Measurements from ENCODE around the gene HERPUD2.

HERPUD2 gene, protein sequence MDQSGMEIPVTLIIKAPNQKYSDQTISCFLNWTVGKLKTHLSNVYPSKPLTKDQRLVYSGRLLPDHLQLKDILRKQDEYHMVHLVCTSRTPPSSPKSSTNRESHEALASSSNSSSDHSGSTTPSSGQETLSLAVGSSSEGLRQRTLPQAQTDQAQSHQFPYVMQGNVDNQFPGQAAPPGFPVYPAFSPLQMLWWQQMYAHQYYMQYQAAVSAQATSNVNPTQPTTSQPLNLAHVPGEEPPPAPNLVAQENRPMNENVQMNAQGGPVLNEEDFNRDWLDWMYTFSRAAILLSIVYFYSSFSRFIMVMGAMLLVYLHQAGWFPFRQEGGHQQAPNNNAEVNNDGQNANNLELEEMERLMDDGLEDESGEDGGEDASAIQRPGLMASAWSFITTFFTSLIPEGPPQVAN

DNA sequence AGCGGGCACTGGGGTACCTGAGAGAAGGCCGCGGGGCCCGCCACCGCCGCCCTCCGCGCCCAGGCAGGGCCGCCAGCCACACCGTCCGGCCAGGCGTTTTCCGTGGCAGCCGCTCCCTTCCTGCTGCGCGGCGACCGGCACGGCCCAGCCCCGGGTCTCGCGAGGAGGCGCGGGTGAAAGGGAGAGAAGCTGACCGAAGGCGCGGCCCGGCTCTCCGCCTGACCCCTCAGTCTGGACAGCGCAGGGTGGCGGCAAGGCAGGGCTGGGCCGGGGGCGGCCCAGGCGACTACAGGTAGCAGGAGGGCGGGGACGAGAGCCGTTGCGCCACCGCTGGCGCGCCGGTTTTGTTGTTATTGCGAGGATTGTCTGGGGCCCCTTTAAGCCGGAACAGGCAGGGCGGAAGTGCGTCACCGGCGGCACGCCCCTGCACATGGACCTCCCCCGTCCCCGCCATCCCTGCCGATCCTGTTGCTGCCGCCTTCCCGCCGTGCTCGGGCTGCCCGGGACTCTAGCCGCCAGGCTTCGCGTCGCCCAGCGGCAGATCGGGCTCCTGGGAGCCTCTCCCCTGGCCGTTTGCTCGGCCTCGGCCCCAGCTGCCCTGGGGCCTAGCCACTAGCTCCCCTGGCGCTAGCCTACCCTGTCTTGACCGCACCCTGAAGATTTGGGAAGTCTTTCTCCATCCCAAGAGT lies at the start of gene HERPUD2:
HERPUD2 (minus strand) TSS at position 352 of the 689 bp plus-strand sequence. CDS start 805 bp downstream, outside the sequence.
- peak; percentile 89 for DNase-seq

DNA sequence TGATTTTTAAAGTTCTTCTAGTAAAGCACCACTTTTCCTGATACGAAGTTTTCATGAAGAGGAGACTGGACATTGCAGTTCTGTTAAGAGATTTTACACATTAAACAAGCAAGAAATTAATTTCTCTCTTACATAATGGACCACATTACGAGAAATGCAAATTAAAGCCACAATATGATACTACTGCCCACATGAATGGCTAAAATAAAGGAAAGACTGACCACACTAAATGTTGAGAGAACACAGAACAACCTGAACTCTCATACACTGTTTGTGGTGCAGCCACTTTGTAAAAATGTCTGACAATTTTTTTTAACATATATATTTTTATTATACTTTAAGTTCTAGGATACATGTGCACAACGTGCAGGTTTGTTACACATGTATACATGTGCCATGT lies 44.0 kb upstream of the HERPUD2 start:
- DNase-seq, result no peak

DNA sequence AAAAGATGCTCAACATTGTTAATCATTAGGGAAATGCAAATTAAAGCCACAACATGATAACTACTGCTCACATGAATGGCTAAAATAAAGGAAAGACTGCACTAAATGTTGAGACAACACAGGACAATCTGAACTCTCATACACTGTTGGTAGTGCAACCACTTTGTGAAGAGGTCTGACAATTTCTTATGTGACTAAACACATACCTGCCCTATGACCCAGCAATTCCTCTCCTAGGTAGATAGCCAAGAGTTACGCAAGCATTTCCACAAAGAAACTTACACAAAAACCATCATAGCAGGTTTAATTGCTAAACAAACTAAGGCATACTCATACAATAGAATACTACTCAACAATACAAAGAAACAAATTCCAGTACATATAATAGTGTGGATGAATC lies 41.8 kb upstream of the HERPUD2 start:
- DNase-seq, result peak; percentile 9

DNA sequence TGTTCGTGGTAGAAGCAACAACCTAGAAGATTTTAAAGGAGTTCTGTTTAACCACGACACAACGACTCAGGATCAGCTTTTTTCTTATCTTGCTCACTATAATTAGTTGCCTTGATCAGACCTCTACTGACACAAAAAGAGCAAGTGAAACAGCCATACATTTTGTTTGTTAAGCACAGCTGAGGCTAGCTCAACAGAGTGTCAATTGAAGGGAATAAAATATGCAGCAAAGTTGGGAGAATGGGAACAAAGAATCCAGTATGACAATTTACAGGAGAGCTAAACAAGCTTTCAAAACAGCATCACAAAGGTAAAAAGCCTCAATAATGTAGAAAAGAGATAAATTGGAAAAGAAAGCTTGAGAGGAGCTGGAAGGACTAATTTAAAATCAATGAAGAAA lies 40.5 kb upstream of the HERPUD2 start:
- DNase-seq, result no peak

DNA sequence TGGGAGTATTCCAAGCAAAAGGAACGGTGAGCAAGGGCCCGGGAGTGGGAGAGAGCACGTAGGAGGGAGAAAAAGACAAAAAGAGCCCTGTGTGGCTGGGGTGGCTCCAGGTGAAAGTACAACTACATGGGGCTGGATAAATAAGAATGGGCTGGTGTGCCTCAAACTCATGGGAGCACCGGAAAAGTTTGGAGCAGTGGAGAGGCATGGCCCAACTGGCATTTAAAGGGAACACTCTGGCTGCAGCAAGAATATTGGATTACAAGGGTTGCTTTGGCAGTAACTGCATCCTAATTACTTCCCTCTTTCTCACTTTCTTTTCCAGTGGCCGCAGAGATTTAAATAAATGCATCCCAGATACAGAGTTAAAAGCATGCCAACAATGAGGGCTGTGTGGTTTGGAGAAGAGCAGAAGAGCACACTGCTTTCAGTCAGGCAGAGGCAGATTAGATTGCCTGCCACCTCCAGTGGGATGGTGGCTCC lies 39.1 kb upstream of the HERPUD2 start:
- DNase-seq, result no peak

DNA sequence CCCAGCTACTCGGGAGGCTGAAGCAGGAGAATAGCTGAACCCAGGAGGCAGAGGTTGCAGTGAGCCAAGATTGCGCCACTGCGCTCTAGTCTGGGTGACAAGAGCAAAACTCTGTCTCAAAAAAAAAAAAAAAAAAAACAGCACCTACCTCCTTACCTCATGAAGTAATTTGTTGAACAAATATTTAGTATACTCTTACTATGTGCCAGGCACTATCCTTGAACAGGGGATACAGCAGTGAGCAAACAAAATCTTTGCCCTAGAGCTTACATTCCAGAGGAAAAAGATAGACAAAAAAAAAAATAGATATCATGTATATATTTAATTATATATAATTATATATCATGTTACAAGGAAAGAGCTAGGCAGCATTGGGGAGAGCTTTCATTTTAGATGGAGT lies 36.4 kb upstream of the HERPUD2 start:
- DNase-seq, result no peak

DNA sequence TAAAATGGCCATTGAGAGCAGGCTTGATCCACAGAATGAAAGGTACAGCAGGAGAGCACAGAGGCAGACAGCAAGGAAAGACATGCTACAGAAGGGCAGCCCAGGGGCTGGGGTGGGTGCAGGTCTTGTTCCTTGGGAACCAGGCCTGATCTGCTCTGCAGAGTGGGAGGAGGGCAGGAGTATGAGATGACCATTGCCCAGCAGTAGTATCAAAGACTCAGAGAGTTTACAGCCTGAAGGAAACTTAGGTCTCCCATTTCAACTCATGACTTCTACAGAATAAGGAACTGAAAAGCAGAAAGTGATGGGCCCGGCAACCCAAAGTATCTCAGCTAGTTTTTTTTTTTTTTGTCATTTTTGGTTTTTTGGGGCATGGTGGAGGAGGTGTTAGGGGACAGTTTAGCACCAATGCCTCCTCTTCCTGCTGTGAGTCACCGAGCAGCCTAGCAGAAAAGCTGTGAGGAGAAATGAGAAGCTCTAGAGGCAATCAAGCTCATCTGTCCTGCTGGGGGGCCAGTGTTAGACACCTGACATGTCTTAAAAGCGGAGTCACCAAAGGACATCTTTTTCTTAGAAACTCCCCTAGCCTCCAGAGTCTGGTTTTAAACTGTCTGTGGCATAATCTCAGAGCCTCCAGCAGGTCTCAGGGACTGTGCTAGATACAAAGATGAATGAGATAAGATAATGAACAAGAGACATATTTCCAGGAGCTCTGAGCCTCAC lies 34.3 kb upstream of the HERPUD2 start:
- no peak for DNase-seq

DNA sequence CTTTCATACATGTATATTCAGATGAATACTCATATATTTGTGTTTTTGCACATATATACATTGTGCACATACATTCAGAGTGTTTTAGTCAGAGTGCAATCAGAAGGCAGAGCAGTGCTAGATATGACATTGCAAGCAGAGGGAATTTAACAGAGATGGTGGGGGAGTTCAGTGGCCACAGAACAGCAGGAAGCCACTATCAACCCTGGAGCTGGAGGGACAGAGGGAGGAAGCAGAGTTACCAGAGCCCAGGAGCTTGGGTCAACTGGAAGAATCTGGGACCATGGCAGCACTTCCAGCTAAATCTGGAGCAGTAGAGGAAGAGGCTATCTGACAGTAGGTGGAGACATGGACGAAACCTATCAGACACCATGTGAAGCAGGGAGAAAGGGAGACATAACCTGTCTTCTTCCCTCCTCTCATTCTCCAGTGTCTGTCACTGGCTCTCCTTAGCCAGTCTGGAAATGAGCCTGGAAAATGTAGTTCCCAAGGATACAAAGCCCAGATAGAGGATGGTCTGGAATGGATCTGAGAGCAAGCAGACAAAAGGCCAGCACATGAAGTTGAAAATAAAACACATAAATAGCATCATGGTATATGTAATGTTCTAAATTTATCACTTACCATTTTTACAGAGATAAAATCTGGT lies 33.6 kb upstream of the HERPUD2 start:
- no peak for DNase-seq

DNA sequence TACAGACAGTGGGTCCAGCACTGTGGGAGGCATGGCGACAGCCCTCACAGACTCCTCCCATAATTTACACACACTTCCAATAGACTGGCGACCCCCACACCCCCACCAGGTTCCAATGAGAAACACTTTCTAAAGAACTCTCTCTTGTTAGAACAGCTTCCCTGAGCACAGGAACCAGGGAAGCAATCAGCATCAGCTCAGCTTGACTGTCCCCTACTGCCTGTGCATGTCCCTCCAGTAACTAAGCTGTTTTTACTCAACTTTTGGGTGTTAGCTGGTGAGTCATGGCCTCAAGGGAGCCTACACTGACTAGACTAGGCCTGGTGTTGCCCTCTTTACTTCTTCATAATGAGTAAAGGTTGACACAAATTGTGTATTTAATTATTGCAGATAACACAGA lies 32.6 kb upstream of the HERPUD2 start:
- no peak for DNase-seq

DNA sequence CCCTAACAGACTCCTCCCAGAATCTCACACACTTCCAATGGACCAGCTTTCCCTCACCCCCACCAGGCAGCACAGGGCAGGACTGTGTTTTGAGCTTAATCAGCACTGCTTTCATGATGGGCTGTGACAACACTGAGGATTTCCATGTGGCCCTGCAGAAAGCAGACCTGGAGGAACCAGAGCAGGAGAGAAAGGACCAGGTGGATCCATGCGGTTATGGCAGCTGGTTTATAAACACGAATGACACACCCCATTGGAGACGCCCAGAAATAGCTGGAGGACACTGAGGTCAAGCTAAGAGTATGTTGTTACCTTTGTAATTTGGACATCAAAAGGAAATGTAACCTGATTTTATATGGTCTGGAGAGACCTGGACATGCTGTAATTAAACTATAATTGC lies 31.7 kb upstream of the HERPUD2 start:
- no peak for DNase-seq

DNA sequence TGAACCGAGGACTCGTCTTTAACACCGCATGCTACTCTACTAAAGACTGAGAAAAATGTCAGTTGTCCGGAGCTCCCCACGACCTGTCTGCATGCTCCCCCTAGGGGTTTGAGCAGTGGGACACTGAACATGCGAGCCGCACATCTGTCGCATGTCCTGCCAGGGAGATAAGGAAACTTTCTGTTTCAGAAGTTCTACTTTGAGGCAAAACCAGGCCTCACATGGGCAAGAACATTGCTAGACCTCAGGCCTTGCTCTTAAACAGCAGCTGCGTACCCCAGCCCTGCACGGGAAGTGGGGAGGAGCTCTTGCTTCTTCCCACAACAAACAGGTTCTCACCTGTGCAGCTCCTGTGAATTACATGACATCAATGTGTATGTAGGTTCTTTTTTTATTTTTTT lies 30.3 kb upstream of the HERPUD2 start:
- no peak for DNase-seq

DNA sequence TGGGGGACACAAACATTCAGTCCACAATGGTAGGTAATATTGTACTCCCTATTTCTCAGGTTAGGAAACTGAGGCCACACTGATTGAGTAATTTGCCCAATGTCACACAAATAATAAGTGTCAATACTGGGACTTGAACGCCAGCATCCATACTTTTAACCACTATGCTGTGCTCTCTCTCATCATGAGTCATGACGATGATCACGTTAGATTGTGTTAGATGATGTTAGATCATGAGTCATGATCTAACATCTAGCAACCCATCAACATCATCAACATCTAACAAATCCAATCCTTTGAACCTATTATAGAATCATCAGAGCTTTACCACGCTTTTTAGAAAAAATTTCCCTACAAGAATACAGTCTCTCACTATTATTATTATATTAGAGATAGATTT lies 28.1 kb upstream of the HERPUD2 start:
- peak; percentile 48 for DNase-seq

DNA sequence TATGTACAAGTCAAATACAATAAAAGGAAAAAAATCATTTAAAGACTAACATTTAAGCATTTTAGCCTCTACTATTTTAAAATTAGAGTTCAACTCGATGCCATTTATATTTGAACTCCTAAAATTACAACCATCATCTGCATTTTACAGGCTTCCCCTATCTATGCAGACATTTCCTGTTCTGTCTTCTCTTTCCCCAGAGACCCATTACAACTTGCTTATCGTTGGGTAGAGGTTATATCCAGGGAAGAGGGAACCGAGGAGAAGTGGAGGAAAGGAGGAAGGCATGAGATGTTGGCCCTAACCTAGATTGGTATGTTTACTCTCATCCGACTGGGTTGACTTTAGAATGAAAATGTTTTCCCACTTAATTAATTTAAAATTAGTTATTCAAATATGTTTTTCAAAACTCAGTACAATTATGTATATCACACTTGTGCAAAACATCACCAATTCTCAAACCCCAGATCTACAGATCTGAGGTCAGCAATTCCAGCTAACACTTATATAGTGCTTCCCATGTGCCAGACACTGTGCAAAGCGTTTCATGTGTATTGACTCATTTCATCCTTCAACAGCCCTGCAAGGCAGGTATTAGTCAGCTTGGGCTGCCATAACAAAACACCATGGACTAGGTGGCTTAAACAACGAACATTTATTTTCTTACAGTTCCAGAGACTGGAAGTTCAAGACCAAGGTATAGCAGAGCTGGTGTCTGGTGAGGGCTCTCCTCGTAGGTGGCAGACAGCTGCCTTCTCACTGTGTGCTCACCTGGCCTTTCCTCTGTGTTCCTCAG lies 27.3 kb upstream of the HERPUD2 start:
- no peak for DNase-seq

DNA sequence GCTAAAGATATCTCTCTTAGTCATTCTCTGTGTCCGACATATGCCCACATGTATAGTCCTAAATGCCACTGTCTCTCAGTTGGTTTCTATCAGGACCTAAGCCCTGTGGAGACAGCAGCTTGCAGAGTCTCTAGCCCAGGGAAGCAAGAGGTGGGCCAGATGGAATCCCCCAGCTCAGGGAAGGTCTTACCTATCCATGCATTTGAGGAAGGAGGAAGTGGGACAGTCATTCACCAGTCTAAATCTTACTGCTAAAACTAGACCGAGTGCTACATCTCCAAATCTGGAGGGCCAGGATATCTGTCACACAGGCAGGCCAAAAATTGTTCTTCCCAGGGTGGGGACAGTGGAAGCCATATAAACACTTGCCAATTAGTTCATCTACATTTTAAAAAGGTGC lies 26.4 kb upstream of the HERPUD2 start:
- no peak for DNase-seq

DNA sequence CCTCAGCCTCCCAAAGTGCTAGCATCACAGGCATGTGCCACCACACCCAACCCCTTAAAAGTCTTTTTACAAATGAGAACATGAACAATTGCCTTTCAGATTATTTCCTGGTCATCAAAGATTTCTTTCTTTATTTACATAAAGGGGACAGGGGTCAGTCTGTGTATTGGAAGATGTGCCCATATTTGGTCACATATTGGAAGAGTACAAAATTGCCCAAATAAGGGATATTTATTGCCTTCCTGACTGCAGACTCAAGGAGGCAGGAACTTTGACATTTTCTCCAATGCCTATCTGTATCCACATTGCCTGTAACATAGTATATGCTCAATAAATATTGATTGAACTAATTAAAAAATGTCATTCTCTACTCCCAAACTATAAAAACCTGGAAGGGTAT lies 25.9 kb upstream of the HERPUD2 start:
- no peak for DNase-seq

DNA sequence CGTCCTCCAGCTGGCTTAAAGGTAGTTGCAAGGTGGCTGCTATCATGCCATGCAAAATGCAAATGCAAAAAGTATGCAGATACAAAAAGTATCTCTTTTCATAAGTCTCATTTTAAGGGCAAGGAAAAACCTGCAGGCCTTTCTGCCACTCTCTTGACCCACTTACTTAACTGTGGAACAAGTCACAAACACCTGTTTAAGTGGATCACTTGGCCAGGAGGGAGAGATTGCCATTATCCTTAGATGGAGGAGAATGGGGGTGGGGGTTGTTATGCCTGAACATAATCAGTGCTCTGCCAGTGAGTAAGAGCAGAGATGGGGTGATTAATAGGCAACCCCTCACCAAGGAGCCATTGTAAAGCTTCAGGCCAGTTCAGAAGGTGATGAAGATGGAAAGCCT lies 25.1 kb upstream of the HERPUD2 start:
- DNase-seq, result no peak

DNA sequence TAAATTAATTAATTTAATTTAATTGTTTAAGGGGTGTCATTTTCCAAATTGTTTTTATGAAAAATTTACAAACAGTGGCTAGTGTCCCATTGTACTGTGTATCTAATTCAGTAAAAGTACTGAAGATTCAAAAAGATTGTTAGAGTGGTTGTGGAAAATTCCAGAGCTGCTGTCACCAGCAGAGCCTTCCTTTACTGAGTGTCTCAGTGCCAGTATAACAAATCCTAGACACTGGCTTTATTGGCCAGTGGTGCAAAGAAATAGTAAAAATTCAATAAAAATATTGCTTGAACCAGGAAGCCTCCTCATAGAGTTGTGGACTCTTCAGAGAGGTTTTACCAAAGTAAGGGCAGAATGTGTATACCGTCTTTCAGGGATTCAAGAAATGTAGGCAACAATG lies 23.1 kb upstream of the HERPUD2 start:
- DNase-seq, result no peak

DNA sequence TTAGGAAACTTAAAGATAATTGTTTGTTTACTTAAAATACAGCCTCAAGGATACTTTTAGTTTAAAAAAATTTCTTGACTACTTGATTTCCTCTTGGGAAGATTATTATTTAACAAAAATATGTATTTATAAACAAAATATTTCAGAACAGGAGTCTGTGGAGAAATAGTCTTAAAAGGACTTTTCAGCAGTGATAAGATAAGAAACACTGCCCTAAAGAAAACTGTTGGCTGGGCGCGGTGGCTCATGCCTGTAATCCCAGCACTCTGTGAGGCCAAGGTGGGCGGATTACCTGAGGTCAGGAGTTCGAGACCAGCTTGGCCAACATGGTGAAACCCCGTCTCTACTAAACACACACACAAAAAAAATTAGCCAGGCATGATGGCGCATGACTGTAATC lies 22.6 kb upstream of the HERPUD2 start:
- DNase-seq, result no peak

DNA sequence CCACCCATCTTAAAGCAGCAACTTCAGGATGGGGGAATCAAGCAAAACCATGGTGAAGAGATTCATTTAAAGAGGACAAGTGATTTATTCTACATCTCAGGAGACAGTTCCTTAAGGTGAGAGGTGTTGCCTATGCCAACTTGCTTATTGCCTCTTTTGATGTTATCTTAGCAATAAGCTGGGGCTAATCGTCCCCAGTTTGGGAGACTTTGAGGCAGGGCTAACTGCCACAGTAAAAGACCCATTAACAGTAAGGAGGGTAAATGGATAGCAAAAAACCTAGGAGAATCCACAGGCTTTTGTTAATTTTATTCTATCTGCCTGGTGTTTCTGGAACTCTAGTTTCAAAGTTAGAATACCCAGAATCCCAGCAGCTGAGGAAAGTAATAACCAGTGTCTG lies 22.1 kb upstream of the HERPUD2 start:
- DNase-seq, result no peak

DNA sequence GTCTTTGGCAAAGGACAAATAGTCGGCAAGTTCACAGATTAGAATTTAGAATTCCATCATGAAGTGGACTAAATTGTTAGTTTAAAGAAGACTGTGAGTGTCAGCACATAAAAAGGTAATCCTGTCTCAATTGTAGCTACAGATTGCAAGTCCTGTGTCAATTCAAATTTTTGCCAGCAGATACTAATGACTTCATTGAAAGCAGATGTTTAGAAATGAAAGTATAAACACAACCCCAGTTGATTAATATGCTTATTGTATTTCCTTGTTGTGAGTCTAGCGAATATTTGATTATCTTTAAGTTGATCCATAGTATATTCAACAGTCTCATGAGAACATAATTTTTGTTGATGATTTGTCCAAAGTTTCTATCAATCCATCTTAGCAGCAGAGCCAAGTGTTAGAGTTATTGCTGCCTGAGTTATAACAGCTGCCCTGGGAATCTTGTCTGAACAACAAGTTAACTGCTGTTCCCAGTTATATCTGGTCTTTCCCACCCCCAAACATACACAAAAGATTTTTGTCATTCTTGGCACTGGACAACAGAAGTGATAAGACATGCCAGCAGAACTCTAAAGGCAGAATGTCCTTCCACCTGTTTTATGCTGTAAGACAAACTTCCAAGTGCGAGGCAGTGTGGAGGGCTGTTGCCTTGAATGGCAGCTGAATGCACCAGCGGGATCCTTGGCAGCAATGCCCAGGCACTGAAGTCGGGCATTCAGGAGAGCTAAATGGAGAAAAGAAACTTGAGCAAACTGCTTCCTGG lies 21.3 kb upstream of the HERPUD2 start:
- DNase-seq, result no peak

DNA sequence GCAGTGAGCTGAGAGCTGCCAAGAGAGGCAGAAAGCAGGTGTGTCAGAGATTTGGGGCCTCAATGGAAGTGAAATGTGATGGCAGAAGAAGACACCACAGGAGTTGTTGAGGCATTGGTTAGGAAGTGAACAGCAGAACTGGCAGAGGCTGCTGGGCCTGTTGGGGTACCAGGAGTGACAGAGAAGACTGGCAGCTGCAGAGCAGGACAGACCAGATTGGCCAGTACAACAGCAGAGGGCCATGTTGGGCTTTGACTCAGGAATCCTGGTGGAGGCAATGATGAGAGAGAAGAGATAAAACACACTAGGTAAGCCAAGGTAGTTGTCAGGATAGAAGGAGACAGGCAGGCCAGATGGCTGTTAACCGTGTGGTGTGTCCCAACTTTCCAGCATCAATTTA lies 19.9 kb upstream of the HERPUD2 start:
- DNase-seq, result no peak

DNA sequence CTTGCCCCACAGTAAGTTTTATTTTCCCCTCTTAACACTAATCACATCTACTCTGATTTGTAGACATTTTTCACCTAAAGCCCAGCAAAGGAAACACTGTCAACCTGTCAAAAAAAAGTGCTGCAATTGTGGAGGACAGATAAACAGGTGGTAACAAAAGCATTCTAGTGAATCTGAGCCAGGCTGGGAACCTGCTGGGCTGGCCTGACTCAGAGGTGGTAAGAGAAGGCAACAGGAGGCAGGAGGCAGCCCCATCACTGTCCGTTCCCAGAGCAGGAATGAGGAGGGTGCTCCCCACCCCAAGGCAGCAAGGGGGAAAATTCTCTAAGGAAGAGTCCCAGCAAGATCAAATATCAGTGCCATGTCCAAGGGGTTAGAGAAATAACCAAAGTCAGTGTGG lies 19.5 kb upstream of the HERPUD2 start:
- no peak for DNase-seq
